NCI-H82 treated with DMSO at 0.1 percent for 48 hours (cell line): ENCODE measurements around the gene CFH.
"Not testable (repeated sequence)": the region's sequence is repeated elsewhere in the genome, so short reads cannot be mapped to it uniquely, and the experiment has no call there.

Source experiments
- DNase-seq: peaks from one replicate; lab custom pipeline; 2025; ENCODE audit not compliant: unreplicated experiment; lab: John Stamatoyannopoulos, UW

CFH gene

GRCh38 chr1:196651637-196652215 lies at the start of gene CFH:
CFH (plus strand) TSS chr1:196652043; CDS start chr1:196652118, 75 bp downstream.
- DNase-seq = no peak

GRCh38 chr1:196603651-196604050 lies 48.2 kb upstream of the CFH start:
- DNase-seq = no peak

- DNase-seq = no peak
These were observed 43.9 kb upstream of the CFH start for GRCh38 chr1:196607981-196608380.

GRCh38 chr1:196608390-196609369 lies 43.2 kb upstream of the CFH start, which contains the start of gene KCNT2:
KCNT2 (minus strand) TSS chr1:196608440; CDS start chr1:196608309, 131 bp downstream.
- DNase-seq = peak; percentile 99

GRCh38 chr1:196609370-196609737 lies 42.5 kb upstream of the CFH start:
- peak; percentile 75 for DNase-seq

GRCh38 chr1:196611873-196612272 lies 40.0 kb upstream of the CFH start:
- DNase-seq = no peak

- DNase-seq = no peak
These were observed 32.1 kb upstream of the CFH start for GRCh38 chr1:196619721-196620120.

- DNase-seq = no peak
These were observed 28.8 kb upstream of the CFH start for GRCh38 chr1:196623079-196623478.

- no peak for DNase-seq
These were observed 23.0 kb upstream of the CFH start for GRCh38 chr1:196628838-196629237.

GRCh38 chr1:196637606-196638005 lies 14.2 kb upstream of the CFH start:
- DNase-seq = no peak

GRCh38 chr1:196638466-196638865 lies 13.4 kb upstream of the CFH start:
- DNase-seq = no peak

GRCh38 chr1:196639291-196639690 lies 12.6 kb upstream of the CFH start:
- not testable (repeated sequence) for DNase-seq

- DNase-seq = no peak
These were observed 10.9 kb upstream of the CFH start for GRCh38 chr1:196640976-196641375.

- no peak for DNase-seq
These were observed 1.9 kb upstream of the CFH start for GRCh38 chr1:196649990-196650389.

- no peak for DNase-seq
These were observed 1.4 kb upstream of the CFH start for GRCh38 chr1:196650403-196650802.

- no peak for DNase-seq
These were observed 764 bp upstream of the CFH start for GRCh38 chr1:196651079-196651478.

GRCh38 chr1:196654271-196654670 lies 2.4 kb downstream of the CFH start:
- no peak for DNase-seq

- no peak for DNase-seq
These were observed 3.2 kb downstream of the CFH start for GRCh38 chr1:196655071-196655470.

- DNase-seq = no peak
These were observed 3.7 kb downstream of the CFH start for GRCh38 chr1:196655494-196655893.

GRCh38 chr1:196659471-196659870 lies 7.6 kb downstream of the CFH start:
- DNase-seq = no peak

- no peak for DNase-seq
These were observed 8.4 kb downstream of the CFH start for GRCh38 chr1:196660272-196660671.

GRCh38 chr1:196660852-196661251 lies 9.0 kb downstream of the CFH start:
- peak; percentile 15 for DNase-seq
